ENCODE data around the gene TBX3.

Gene TBX3

DNA sequence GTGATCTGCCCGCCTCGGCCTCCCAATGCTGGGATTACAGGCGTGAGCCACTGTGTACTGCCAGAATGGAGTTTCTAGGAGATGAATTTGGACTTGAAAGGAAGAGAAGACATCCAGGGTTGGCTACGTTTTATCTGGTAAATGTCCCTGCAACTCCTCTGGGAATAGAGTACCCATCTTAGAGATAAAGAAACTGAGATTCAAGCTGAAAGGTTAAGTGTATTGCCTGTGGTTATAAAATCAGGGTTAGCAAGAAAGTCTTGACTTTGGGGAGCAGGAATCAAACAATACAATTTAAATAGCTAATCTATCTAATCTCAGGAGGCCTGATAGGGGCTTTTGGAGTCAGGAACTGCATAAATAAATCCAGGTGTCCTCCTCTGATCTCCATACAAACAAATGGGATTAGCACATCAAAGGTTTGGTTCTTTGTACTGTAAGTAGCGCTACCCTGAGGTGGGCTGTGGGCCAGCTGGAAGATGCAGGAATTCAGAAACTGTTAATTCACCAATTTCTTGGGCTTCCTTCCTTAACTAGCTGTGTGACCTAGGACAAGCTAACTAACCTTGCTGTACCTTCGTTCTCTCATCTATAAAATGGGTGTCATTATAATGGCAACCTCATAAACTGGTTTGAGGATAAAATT lies 45.1 kb downstream of the TBX3 start:
- in situ Hi-C loops (cut with MboI; ENCODE audit: low sequenced_read_pairs): loop anchor here (25.0 kb wide), 1 partner anchor 1248 kb away; no protein-coding TSS in a partner anchor

DNA sequence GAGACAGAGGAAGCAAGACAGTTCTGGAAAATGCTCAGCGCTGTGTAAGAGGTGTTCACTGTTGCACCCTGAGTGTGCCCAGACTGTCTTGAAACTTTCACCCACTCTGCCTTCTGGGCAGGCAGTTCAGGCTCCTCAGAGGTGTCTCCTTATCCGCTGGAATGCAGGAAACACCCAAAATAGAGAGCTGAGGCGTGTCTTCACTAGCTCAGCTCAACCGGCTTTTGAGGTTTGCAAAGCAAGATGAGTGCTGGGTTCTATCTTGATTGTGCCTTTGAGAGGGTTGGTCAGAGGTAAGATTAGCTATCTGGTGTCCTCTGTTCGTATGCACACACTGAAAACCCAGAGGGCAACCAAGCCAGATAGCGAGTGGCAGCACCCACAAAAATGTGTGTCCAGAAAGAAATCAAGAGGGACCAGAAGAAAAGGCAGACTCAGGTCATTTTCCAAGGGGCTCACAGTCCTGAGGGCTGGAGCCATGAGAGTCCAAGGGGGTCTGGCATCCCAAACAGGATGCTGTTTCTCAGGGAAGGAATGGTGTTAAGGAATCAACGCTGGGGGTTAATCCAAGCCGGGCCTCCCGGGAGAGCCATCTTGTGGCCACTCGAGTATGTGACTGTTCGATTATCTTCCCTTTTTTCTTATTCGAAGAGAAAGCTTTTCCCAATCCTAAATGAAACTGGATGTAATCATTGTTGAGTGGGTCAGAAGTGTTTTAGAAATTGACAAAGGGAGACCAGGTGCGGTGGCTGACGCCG lies 47.1 kb downstream of the TBX3 start:
- in situ Hi-C loops (cut with MboI; ENCODE audit: low sequenced_read_pairs): loop anchor here (25.0 kb wide), 1 partner anchor 1250 kb away; no protein-coding TSS in a partner anchor

DNA sequence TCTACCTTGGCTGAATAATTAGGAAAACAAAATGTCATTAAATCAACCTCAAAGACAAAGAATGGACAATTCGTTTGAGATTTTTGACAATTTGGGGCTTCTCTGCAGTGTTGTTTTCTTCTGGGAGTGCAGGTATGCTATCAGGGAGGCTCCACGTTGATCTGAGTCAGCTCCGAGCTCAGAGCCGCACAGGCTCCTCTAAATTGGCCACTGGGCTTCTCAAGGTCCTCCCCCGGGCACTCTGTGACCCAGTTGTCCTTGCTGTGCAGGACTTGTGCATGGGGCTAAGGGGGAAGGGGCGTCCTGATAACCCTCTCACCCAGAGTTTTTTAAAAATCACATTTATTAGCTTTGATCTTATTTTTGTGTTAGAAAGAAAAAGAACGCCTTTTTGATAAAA lies 52.7 kb downstream of the TBX3 start:
- in situ Hi-C loops (cut with MboI; ENCODE audit: low sequenced_read_pairs): loop anchor here (25.0 kb wide), 1 partner anchor 1256 kb away; no protein-coding TSS in a partner anchor

DNA sequence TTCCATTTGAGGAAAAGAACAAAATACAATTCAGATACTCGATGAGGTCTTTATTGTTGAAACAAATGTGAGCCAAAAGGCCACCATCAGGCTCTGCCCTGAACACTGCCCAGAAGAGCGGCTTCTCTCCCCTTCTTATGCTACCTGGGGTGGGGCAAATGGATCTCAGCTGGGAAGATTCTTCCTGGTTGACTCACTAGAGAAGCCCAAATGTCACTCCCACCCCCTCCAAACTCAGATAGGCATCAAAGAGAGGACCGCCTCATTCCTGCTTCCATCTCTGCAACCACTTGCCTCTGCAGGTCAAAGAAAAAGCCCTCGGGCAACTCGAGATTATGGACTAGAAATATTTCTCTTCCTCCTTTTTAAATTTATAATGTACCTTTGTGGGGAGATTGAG lies 55.8 kb downstream of the TBX3 start:
- in situ Hi-C loops (cut with MboI; ENCODE audit: low sequenced_read_pairs): loop anchor here (25.0 kb wide), 1 partner anchor 1259 kb away; no protein-coding TSS in a partner anchor

DNA sequence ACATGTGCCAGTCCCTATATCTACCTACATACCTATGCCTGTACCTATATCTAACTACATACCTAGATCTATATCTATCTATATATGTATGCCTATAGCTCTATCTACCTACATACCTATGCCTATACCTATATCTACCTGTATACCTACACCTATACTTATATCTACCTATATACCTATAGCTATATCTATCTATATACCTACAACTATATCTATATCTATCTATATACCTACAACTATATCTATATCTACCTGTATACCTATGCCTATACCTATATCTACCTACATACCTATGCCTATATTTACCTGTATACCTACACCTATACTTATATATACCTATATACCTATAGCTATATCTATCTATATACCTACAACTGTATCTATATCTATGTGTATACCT lies 56.6 kb downstream of the TBX3 start:
- in situ Hi-C loops (cut with MboI; ENCODE audit: low sequenced_read_pairs): loop anchor here (25.0 kb wide), 1 partner anchor 1260 kb away; no protein-coding TSS in a partner anchor

DNA sequence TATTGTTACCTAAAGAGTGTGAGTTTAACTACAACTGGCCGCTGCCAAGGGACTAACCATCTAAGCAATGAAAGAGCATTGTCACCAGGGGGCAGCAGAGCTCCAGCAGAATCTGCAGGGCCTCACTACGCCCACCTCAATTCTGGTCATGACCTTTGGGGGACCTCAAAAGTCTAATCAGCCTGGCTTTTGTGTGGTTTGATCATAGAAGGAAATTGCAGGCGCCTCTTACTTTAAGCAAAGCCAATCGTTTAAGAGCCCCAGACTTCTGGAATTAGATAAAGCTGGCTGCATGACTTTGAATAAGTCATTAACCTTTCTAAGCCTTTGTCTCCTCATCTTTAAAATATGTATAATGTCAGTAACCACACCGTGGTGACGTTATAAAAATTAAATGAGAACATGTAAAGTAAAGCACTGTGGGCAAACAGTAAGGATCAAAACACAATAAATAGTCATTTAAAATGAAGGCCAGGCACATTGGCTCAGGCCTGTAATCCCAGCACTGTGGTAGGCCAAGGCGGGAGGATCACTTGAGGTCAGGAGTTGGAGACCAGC lies 58.6 kb downstream of the TBX3 start:
- in situ Hi-C loops (cut with MboI; ENCODE audit: low sequenced_read_pairs): loop anchor here (25.0 kb wide), 1 partner anchor 1262 kb away; no protein-coding TSS in a partner anchor

DNA sequence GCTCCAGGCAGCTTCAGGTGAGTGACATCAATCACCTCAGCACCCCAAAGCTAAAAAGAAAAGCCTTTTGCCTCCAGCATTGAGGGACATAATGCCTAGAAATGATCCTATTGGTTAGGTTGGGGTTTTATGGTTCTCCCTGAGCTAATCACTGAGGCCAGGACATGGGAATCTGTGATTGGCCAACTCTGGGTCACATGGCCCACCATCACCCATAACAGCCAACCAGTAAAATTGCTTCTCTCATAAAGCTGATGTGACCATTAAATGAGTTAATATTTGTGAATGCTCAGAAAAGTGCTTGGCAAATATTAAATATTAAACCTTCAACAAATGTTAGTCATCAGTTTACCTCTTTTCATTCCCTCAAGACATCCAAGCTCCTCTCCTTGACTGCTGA lies 60.2 kb downstream of the TBX3 start:
- in situ Hi-C loops (cut with MboI; ENCODE audit: low sequenced_read_pairs): no loop called here

All from HL-60/S4 (cell line).